Body of pancreas (tissue), 4 donors: Measurements from ENCODE around the gene RAB11A. TPM values are rescaled to one million over a fixed set of nuclear protein-coding genes. Genes with fewer than 3 reads are reported as not detected.

Experiments used
- ATAC-seq: fragments of 150-250 bp; one replicate; pipeline ENCODE4 v1.9.1; 2016
- DNase-seq, 4 donors: peaks; one replicate each; pipeline ENCODE4 v3.0.0-alpha.2; 2019
- H3K27ac ChIP-seq, 4 donors: fragments of 200-600 bp; sonication (generic); 1 replicate in 3 of 4; 2 replicates in 1 of 4; pipeline versions ENCODE4 v1.5.1 to v1.6.1; 2016 to 2019; ENCODE audit warnings: mild to moderate bottlenecking in 1 of 4, mixed read lengths in 1 of 4, moderate library complexity in 1 of 4
- H3K27me3 ChIP-seq, 2 donors: fragments of 200-600 bp; sonication (generic); one replicate each; pipeline ENCODE4 v1.6.0; 2016; ENCODE audit warnings: mild to moderate bottlenecking in 1 of 2
- H3K36me3 ChIP-seq, 2 donors: fragments of 200-600 bp; sonication (generic); replicated peaks in 1 of 2; 2 replicates each; pipeline ENCODE4 v1.5.1; 2016; ENCODE audit warnings: low read depth in 2 of 2; ENCODE audit not compliant: insufficient read depth in 1 of 2
- H3K4me1 ChIP-seq: fragments of 200-600 bp; sonication (generic); one replicate; pipeline ENCODE4 v1.6.0; 2016
- H3K4me3 ChIP-seq, 2 donors: fragments of 200-600 bp; sonication (generic); 1 replicate in 1 of 2; 2 replicates in 1 of 2; pipeline ENCODE4 v1.5.1; 2016 to 2019
- H3K9me3 ChIP-seq, 3 donors: fragments of 200-600 bp; sonication (generic); 1 replicate in 2 of 3; 2 replicates in 1 of 3; pipeline ENCODE4 v1.5.1; 2016
- POLR2A ChIP-seq, 3 donors: fragments of 450-650 bp; IDR thresholded peaks; one replicate each; pipeline ENCODE4 v1.6.1; 2016; ENCODE audit warnings: antibody characterized with exemption in 3 of 3, mild to moderate bottlenecking in 2 of 3
- whole genome bisulfite sequencing, 2 donors: methylation state at CpG; one replicate each; pipeline ENCODE4 v1.1.5; 2017; 5-methylcytosine and 5-hydroxymethylcytosine counted together
- intact Hi-C: fragments of 100-400 bp; cut with DNase I; formaldehyde crosslinking; loops from one replicate; pipeline ENCODE4 v1.15.1; 2023
- small RNA-seq: library from RNA; depleted of rRNA; stranded (forward); fragments of <200 nt; gene quantifications from one replicate; pipeline ENCODE3, GENCODE V24; 2016
- total RNA-seq, 2 donors: library from RNA; depleted of rRNA; stranded (reverse); fragments of >200 nt; gene quantifications; one replicate each; pipeline ENCODE4 v1.1.0, GENCODE V29; 2016
- TF ChIP-seq, protein P1 (sequence below), 7 experiments: fragments of 450-650 bp in 4 of 7; fragments of 200-600 bp in 3 of 7; sonication (generic) in 3 of 7; IDR thresholded peaks; one replicate each; pipeline ENCODE4 v1.5.1; 2016 to 2019; ENCODE audit warnings: antibody characterized with exemption in 7 of 7

Gene RAB11A
- total RNA-seq, 2 donors from 2014 or later = 35.3 to 39.4 TPM

DNA sequence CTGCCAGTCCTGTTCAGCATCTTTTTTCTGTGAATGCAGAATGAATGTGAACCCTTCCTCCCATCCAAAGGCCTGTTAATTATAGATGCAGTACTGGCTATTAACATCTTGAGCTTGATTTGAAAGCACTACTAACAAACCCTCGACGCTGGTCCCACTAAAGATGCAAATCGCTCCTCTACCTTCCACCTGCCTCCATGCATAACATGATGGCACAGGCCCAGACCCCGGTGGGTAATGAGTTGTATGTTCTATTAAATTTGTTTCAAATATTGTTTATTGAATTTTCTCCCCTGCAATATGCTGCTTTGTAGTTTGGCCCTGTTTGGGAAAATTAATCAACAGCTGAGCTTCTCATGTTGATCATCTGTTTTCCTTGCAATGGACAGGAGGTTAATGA is 69.3 kb downstream of the RAB11A start:
- H3K4me1 ChIP-seq = no peaks in the 10 kb centered on the region
- intact Hi-C loops = no loop called here
- H3K27ac ChIP-seq = no peak overlapping the region
- no peaks in the 10 kb centered on the region for H3K27me3 ChIP-seq
- TF ChIP-seq POLR2A (IDR thresholded peaks at IDR 0.05) = no peak
- TF ChIP-seq, protein P1, sequence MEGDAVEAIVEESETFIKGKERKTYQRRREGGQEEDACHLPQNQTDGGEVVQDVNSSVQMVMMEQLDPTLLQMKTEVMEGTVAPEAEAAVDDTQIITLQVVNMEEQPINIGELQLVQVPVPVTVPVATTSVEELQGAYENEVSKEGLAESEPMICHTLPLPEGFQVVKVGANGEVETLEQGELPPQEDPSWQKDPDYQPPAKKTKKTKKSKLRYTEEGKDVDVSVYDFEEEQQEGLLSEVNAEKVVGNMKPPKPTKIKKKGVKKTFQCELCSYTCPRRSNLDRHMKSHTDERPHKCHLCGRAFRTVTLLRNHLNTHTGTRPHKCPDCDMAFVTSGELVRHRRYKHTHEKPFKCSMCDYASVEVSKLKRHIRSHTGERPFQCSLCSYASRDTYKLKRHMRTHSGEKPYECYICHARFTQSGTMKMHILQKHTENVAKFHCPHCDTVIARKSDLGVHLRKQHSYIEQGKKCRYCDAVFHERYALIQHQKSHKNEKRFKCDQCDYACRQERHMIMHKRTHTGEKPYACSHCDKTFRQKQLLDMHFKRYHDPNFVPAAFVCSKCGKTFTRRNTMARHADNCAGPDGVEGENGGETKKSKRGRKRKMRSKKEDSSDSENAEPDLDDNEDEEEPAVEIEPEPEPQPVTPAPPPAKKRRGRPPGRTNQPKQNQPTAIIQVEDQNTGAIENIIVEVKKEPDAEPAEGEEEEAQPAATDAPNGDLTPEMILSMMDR (IDR thresholded peaks at IDR 0.05) = no peak
- no peak overlapping the region for H3K4me3 ChIP-seq
- ATAC-seq (no peak), DNase-seq (no peak)
- no peaks in the 10 kb centered on the region for H3K36me3 ChIP-seq
- WGBS, 2 donors = 84 to 90% methylated on average over 4 of the region's 4 CpGs
- no peaks in the 10 kb centered on the region for H3K9me3 ChIP-seq

DNA sequence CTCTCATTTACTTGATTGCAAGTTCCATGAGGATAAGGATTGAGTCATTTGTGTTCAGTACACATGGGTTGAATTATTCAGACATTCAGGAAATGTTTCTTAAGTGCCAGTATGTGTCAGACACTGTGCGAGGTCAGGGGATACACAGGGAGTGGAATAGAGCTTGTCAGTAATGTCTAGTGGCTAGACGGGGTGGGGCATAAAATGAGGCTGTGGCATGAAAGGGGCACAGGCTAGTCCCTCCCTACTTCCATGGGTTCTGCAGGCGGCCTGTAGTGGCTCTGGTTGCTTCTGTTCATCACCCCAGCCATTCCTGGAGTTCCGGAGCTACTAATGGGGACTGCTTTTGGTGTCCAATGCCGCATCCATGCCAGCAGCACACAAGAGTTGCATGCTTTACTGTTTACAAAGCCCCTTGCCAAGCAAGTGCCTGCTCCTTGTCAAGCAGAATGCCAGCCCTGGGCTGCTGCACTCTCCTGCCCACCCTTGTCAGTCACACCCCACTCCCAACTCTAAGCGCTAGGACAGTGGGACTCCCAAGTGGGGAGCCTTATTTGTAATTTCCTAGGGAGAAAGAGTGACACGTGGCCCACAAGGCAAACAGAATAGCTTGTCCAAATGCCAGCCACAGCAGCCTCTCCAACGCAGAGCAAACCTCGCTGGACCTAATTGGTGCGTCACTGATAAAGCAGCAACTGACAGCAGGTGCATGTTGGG is 70.8 kb downstream of the RAB11A start:
- DNase-seq = peak in 1 of 4 donors; percentile 10
- H3K27me3 ChIP-seq = no peaks in the 10 kb centered on the region
- no peaks in the 10 kb centered on the region for H3K9me3 ChIP-seq
- no peaks in the 10 kb centered on the region for H3K4me1 ChIP-seq
- no peak overlapping the region for H3K27ac ChIP-seq
- intact Hi-C loops = no loop called here
- TF ChIP-seq, protein P1 (IDR thresholded peaks at IDR 0.05) = no peak
- no peak for TF ChIP-seq POLR2A (IDR thresholded peaks at IDR 0.05)
- no peak overlapping the region for H3K4me3 ChIP-seq
- WGBS, 2 donors = 67 to 73% methylated on average over 9 to 10 of the region's 10 CpGs
- no peak for ATAC-seq
- no peaks in the 10 kb centered on the region for H3K36me3 ChIP-seq

DNA sequence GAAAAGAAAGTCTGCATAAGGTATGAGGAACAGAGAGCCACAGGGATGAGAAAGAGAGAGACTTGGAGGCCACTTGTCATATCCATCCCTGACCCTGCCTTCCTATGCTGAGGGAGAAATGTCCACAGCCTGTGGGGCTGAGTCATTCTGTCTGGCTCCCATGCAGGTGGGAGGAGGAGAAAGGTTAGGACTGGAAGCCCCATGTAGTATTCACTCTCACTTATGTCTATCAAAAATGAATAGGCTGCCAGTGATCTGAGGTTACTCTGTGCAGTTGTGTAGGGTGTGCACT is 71.3 kb downstream of the RAB11A start:
- Histone ChIP-seq H3K4me1 (no peaks in the 10 kb centered on the region), H3K9me3 (no peaks in the 10 kb centered on the region), H3K36me3 (no peaks in the 10 kb centered on the region), H3K27ac (no peak overlapping the region), H3K4me3 (no peak overlapping the region), H3K27me3 (no peaks in the 10 kb centered on the region)
- DNase-seq (no peak), ATAC-seq (no peak)
- TF ChIP-seq, protein P1 (IDR thresholded peaks at IDR 0.05) = no peak
- no peak for TF ChIP-seq POLR2A (IDR thresholded peaks at IDR 0.05)
- intact Hi-C loops = no loop called here

Small RNAs within 50 kb of the gene (small RNA-seq; reads per million reads assigned to genes)
- gene RF00026 = not detected

Other genes starting within 250 kb of the RAB11A start
- gene SLC24A1, start 247.6 kb upstream of the RAB11A start, total RNA-seq = 1 to 10 TPM; 3.6 to 9.6 TPM
- gene DENND4A, start 77.2 kb upstream of the RAB11A start, total RNA-seq = 10 to 100 TPM; 45.7 to 59.3 TPM